HCT116 (cell line): ENCODE results near the gene CACNG5. TPM values are rescaled to one million over a fixed set of nuclear protein-coding genes. Genes with fewer than 3 reads are reported as not detected.

Experiments
- ATAC-seq: fragments of 200-7000 bp; cut with Tn5 transposase; 2 replicates; pipeline ENCODE4 v1.9.1; 2020; ENCODE audit warnings: mild to moderate bottlenecking, moderate library complexity
- BruUV-seq: library from RNA; stranded (reverse); fragments of 400-500 nt; replicated peaks from 2 replicates; lab custom pipeline; 2021; lab: Mats Ljungman, UMichigan
- CTCF ChIA-PET: fragments of 300-600 bp; sonication (Branson Sonifier 250); formaldehyde crosslinking; loops from one replicate; lab custom pipeline; 2021; ENCODE audit warnings: antibody characterized with exemption; lab: Charles Lee
- POLR2A ChIA-PET: fragments of 300-600, 350-600 bp; sonication (Branson Sonifier 250); formaldehyde crosslinking; loops from one replicate; lab custom pipeline; 2021; ENCODE audit warnings: antibody characterized with exemption; lab: Charles Lee
- RAD21 ChIA-PET, 2 experiments: fragments of 300-600 bp; sonication (Branson Sonifier 250); formaldehyde crosslinking; loops; one replicate each; lab custom pipeline; 2023; ENCODE audit warnings: low total read pairs in 2 of 2; ENCODE audit not compliant: uncharacterized antibody in 2 of 2, unreplicated experiment in 2 of 2, low non-redundant PET in 1 of 2; lab: Charles Lee
- DNase-seq: peaks from one replicate; pipeline ENCODE4 v3.0.0-alpha.2; 2010; ENCODE audit warnings: low read depth, low spot score
- H2AFZ ChIP-seq: fragments of 200-600 bp; shearing (Covaris generic), sonication (generic); 2 replicates; pipeline ENCODE4 v1.6.1; 2017; ENCODE audit warnings: low read depth, mixed run types, mixed read lengths, antibody characterized with exemption, low read length; ENCODE audit not compliant: poor library complexity, severe bottlenecking
- H3K27ac ChIP-seq: 2 replicates; pipeline ENCODE4 v1.5.1; 2012; ENCODE audit warnings: low read depth, low read length
- H3K27me3 ChIP-seq: fragments of 200-600 bp; sonication (generic); 2 replicates; pipeline ENCODE4 v1.6.1; 2016; ENCODE audit warnings: mixed run types, low read length, mixed read lengths; ENCODE audit not compliant: insufficient read depth
- H3K36me3 ChIP-seq, 2 experiments: fragments of 200-500 bp in 1 of 2; fragments of 200-600 bp in 1 of 2; sonication (Bioruptor generic) in 1 of 2; sonication (generic) in 1 of 2; 2 replicates each; pipeline versions ENCODE4 v1.5.1 to v1.6.1; 2014 to 2016; ENCODE audit warnings: low read length in 2 of 2, inconsistent platforms in 1 of 2, mixed read lengths in 1 of 2, mixed run types in 1 of 2; ENCODE audit not compliant: insufficient read depth in 2 of 2, control insufficient read depth in 1 of 2
- H3K4me1 ChIP-seq, 2 experiments: fragments of 200-600 bp in 1 of 2; sonication (generic) in 1 of 2; 2 replicates each; pipeline versions ENCODE4 v1.5.1 to v1.6.1; 2012 to 2017; ENCODE audit warnings: low read length in 2 of 2, inconsistent platforms in 1 of 2, mild to moderate bottlenecking in 1 of 2, mixed read lengths in 1 of 2, mixed run types in 1 of 2, moderate library complexity in 1 of 2; ENCODE audit not compliant: insufficient read depth in 2 of 2, control insufficient read depth in 1 of 2
- H3K4me2 ChIP-seq: fragments of 200-600 bp; sonication (generic); 2 replicates; pipeline ENCODE4 v1.6.1; 2017; ENCODE audit warnings: mixed run types, low read length, mixed read lengths
- H3K4me3 ChIP-seq, 2 experiments: fragments of 200-600 bp in 1 of 2; sonication (generic) in 1 of 2; replicated peaks in 1 of 2; 2 replicates each; pipeline ENCODE4 v1.5.1; 2011 to 2016; ENCODE audit warnings: low read length in 2 of 2, control low read depth in 1 of 2, low read depth in 1 of 2, mild to moderate bottlenecking in 1 of 2, mixed read lengths in 1 of 2, mixed run types in 1 of 2
- H3K79me2 ChIP-seq: fragments of 200-600 bp; sonication (generic); 2 replicates; pipeline ENCODE4 v1.6.1; 2017; ENCODE audit warnings: mild to moderate bottlenecking, mixed run types, low read length, moderate library complexity, mixed read lengths; ENCODE audit not compliant: insufficient read depth
- H3K9ac ChIP-seq: fragments of 200-600 bp; sonication (generic); 2 replicates; pipeline ENCODE4 v1.6.1; 2016; ENCODE audit warnings: low read length, mixed read lengths
- H3K9me2 ChIP-seq: fragments of 200-600 bp; sonication (generic), shearing (Covaris generic); 2 replicates; pipeline ENCODE4 v1.6.1; 2017; ENCODE audit warnings: mixed run types, mild to moderate bottlenecking, moderate library complexity; ENCODE audit not compliant: insufficient read depth
- H3K9me3 ChIP-seq, 2 experiments: fragments of 200-500 bp in 1 of 2; fragments of 200-600 bp in 1 of 2; sonication (Bioruptor generic) in 1 of 2; sonication (generic) in 1 of 2; 2 replicates each; pipeline ENCODE4 v1.6.1; 2014 to 2017; ENCODE audit warnings: low read length in 2 of 2, mixed read lengths in 2 of 2, inconsistent platforms in 1 of 2, low read depth in 1 of 2, mild to moderate bottlenecking in 1 of 2, mixed run types in 1 of 2, moderate library complexity in 1 of 2; ENCODE audit not compliant: control insufficient read depth in 1 of 2, insufficient read depth in 1 of 2
- H4K20me1 ChIP-seq: fragments of 200-600 bp; sonication (generic), shearing (Covaris generic); 2 replicates; pipeline ENCODE4 v1.6.1; 2017; ENCODE audit warnings: mixed run types, mild to moderate bottlenecking, moderate library complexity; ENCODE audit not compliant: insufficient read depth
- CBX3 ChIP-seq: IDR thresholded peaks from 2 replicates; pipeline ENCODE4 v1.6.1; 2012; ENCODE audit warnings: low read depth
- CEBPB ChIP-seq: IDR thresholded peaks from 2 replicates; pipeline ENCODE4 v1.6.1; 2012; ENCODE audit warnings: low read depth
- EGR1 ChIP-seq: IDR thresholded peaks from 2 replicates; pipeline ENCODE4 v1.6.1; 2012; ENCODE audit warnings: low read depth
- EZH2 ChIP-seq: fragments of 200-600 bp; sonication (generic); IDR thresholded peaks from 2 replicates; pipeline ENCODE4 v1.6.1; 2017; ENCODE audit warnings: antibody characterized with exemption, mixed run types
- FOSL1 ChIP-seq: IDR thresholded peaks from 2 replicates; pipeline ENCODE4 v1.6.1; 2012; ENCODE audit warnings: low read depth
- RAD21 ChIP-seq: IDR thresholded peaks from 2 replicates; pipeline ENCODE4 v1.6.1; 2012; ENCODE audit warnings: low read depth, mild to moderate bottlenecking
- SIN3A ChIP-seq: IDR thresholded peaks from 2 replicates; pipeline ENCODE4 v1.6.1; 2012; ENCODE audit warnings: low read depth
- SRF ChIP-seq: IDR thresholded peaks from 2 replicates; pipeline ENCODE4 v1.6.1; 2012; ENCODE audit warnings: low read depth
- ZFX ChIP-seq: fragments of 450-650 bp; IDR thresholded peaks from 2 replicates; pipeline ENCODE4 v1.6.1; 2017
- ZNF274 ChIP-seq: fragments of 200-500 bp; sonication (Bioruptor generic); IDR thresholded peaks from 2 replicates; pipeline ENCODE4 v1.6.1; 2014; ENCODE audit warnings: mild to moderate bottlenecking, low read depth, low read length, inconsistent platforms
- intact Hi-C: fragments of 100-400 bp; cut with micrococcal nuclease; formaldehyde crosslinking; loops from 2 replicates; pipeline ENCODE4 v1.10.0; 2022
- total RNA-seq: library from RNA; stranded (reverse); gene quantifications from one replicate; pipeline ENCODE4 v1.2.1, GENCODE V29; 2021; ENCODE audit not compliant: unreplicated experiment
- TF ChIP-seq, protein P1 (sequence below): IDR thresholded peaks from 2 replicates; pipeline ENCODE4 v1.6.1; 2012; ENCODE audit warnings: low read depth
- TF ChIP-seq, protein P2 (sequence below): IDR thresholded peaks from 2 replicates; pipeline ENCODE4 v1.6.1; 2012
- TF ChIP-seq, protein P3 (sequence below): IDR thresholded peaks from 2 replicates; pipeline ENCODE4 v1.6.1; 2012

Gene CACNG5
- total RNA-seq, 1 experiment from 2014 or later, result not detected

DNA sequence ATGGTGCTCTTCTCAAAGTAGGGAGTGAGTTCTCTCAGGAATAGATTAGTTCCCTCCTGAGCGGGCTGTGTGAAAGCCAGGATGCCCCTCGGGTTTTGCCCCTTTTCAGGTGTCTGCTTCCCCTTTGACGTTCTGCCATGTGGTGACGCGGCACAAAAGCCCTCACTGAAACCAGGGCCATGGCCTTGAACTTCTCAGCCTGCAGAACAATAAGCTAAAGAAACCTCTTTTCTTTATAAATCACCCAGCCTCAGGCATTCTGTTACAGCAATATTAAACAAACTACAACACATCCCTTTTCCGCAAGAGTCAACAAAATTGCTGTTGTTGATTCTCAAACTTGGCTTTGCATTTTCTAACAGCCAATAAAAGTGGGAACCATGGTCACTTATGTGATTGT is 15.5 kb upstream of the CACNG5 start:
- Histone ChIP-seq H3K36me3 (no peaks in the 10 kb centered on the region), H3K9me3 (peaks cover 0 to 8% of the 10 kb centered on the region in 2 experiments; a peak in 1 of 4 replicates), H3K4me2 (no peak overlapping the region), H3K27ac (no peak overlapping the region), H3K9me2 (no peaks in the 10 kb centered on the region), H3K4me3 (no peak overlapping the region), H3K27me3 (no peaks in the 10 kb centered on the region), H4K20me1 (no peaks in the 10 kb centered on the region), H3K4me1 (no peaks in the 10 kb centered on the region), H2AFZ (no peak overlapping the region), H3K79me2 (no peaks in the 10 kb centered on the region), H3K9ac (no peak overlapping the region)
- intact Hi-C loops, result no loop called here
- no peak for TF ChIP-seq SIN3A
- TF ChIP-seq ZFX, result no peak
- TF ChIP-seq ZNF274, result no peak
- no peak for TF ChIP-seq SRF
- no peak for TF ChIP-seq FOSL1
- no peak for TF ChIP-seq CEBPB
- no peak for TF ChIP-seq EZH2
- no peak for TF ChIP-seq EGR1
- TF ChIP-seq RAD21, result no peak
- TF ChIP-seq, protein P1, sequence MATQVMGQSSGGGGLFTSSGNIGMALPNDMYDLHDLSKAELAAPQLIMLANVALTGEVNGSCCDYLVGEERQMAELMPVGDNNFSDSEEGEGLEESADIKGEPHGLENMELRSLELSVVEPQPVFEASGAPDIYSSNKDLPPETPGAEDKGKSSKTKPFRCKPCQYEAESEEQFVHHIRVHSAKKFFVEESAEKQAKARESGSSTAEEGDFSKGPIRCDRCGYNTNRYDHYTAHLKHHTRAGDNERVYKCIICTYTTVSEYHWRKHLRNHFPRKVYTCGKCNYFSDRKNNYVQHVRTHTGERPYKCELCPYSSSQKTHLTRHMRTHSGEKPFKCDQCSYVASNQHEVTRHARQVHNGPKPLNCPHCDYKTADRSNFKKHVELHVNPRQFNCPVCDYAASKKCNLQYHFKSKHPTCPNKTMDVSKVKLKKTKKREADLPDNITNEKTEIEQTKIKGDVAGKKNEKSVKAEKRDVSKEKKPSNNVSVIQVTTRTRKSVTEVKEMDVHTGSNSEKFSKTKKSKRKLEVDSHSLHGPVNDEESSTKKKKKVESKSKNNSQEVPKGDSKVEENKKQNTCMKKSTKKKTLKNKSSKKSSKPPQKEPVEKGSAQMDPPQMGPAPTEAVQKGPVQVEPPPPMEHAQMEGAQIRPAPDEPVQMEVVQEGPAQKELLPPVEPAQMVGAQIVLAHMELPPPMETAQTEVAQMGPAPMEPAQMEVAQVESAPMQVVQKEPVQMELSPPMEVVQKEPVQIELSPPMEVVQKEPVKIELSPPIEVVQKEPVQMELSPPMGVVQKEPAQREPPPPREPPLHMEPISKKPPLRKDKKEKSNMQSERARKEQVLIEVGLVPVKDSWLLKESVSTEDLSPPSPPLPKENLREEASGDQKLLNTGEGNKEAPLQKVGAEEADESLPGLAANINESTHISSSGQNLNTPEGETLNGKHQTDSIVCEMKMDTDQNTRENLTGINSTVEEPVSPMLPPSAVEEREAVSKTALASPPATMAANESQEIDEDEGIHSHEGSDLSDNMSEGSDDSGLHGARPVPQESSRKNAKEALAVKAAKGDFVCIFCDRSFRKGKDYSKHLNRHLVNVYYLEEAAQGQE, result no peak
- TF ChIP-seq, protein P2, sequence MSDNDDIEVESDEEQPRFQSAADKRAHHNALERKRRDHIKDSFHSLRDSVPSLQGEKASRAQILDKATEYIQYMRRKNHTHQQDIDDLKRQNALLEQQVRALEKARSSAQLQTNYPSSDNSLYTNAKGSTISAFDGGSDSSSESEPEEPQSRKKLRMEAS, result no peak
- TF ChIP-seq, protein P3, sequence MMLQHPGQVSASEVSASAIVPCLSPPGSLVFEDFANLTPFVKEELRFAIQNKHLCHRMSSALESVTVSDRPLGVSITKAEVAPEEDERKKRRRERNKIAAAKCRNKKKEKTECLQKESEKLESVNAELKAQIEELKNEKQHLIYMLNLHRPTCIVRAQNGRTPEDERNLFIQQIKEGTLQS, result no peak
- TF ChIP-seq CBX3, result no peak
- DNase-seq, result no peak
- BruUV-seq, result no TSS peak
- POLR2A ChIA-PET, result no interaction called here
- CTCF ChIA-PET, result no interaction called here
- ATAC-seq, result no peak
- RAD21 ChIA-PET, result no interaction called here
